HCT116 (cell line): ENCODE data around the gene NEO1. TPM values are rescaled to one million over a fixed set of nuclear protein-coding genes. Genes with fewer than 3 reads are reported as not detected.

Source experiments
- ATAC-seq: fragments of 200-7000 bp; cut with Tn5 transposase; 2 replicates; pipeline ENCODE4 v1.9.1; 2020; ENCODE audit warnings: mild to moderate bottlenecking, moderate library complexity
- BruUV-seq: library from RNA; stranded (reverse); fragments of 400-500 nt; replicated peaks from 2 replicates; lab custom pipeline; 2021; lab: Mats Ljungman, UMichigan
- CTCF ChIA-PET: fragments of 300-600 bp; sonication (Branson Sonifier 250); formaldehyde crosslinking; loops from one replicate; lab custom pipeline; 2021; ENCODE audit warnings: antibody characterized with exemption; lab: Charles Lee
- POLR2A ChIA-PET: fragments of 300-600, 350-600 bp; sonication (Branson Sonifier 250); formaldehyde crosslinking; loops from one replicate; lab custom pipeline; 2021; ENCODE audit warnings: antibody characterized with exemption; lab: Charles Lee
- RAD21 ChIA-PET, 2 experiments: fragments of 300-600 bp; sonication (Branson Sonifier 250); formaldehyde crosslinking; loops; one replicate each; lab custom pipeline; 2023; ENCODE audit warnings: low total read pairs in 2 of 2; ENCODE audit not compliant: uncharacterized antibody in 2 of 2, unreplicated experiment in 2 of 2, low non-redundant PET in 1 of 2; lab: Charles Lee
- DNase-seq: peaks from one replicate; pipeline ENCODE4 v3.0.0-alpha.2; 2010; ENCODE audit warnings: low read depth, low spot score
- H2AFZ ChIP-seq: fragments of 200-600 bp; shearing (Covaris generic), sonication (generic); 2 replicates; pipeline ENCODE4 v1.6.1; 2017; ENCODE audit warnings: low read depth, mixed run types, mixed read lengths, antibody characterized with exemption, low read length; ENCODE audit not compliant: poor library complexity, severe bottlenecking
- H3K27ac ChIP-seq: 2 replicates; pipeline ENCODE4 v1.5.1; 2012; ENCODE audit warnings: low read depth, low read length
- H3K27me3 ChIP-seq: fragments of 200-600 bp; sonication (generic); 2 replicates; pipeline ENCODE4 v1.6.1; 2016; ENCODE audit warnings: mixed run types, low read length, mixed read lengths; ENCODE audit not compliant: insufficient read depth
- H3K36me3 ChIP-seq, 2 experiments: fragments of 200-500 bp in 1 of 2; fragments of 200-600 bp in 1 of 2; sonication (Bioruptor generic) in 1 of 2; sonication (generic) in 1 of 2; 2 replicates each; pipeline versions ENCODE4 v1.5.1 to v1.6.1; 2014 to 2016; ENCODE audit warnings: low read length in 2 of 2, inconsistent platforms in 1 of 2, mixed read lengths in 1 of 2, mixed run types in 1 of 2; ENCODE audit not compliant: insufficient read depth in 2 of 2, control insufficient read depth in 1 of 2
- H3K4me1 ChIP-seq, 2 experiments: fragments of 200-600 bp in 1 of 2; sonication (generic) in 1 of 2; 2 replicates each; pipeline versions ENCODE4 v1.5.1 to v1.6.1; 2012 to 2017; ENCODE audit warnings: low read length in 2 of 2, inconsistent platforms in 1 of 2, mild to moderate bottlenecking in 1 of 2, mixed read lengths in 1 of 2, mixed run types in 1 of 2, moderate library complexity in 1 of 2; ENCODE audit not compliant: insufficient read depth in 2 of 2, control insufficient read depth in 1 of 2
- H3K4me2 ChIP-seq: fragments of 200-600 bp; sonication (generic); 2 replicates; pipeline ENCODE4 v1.6.1; 2017; ENCODE audit warnings: mixed run types, low read length, mixed read lengths
- H3K4me3 ChIP-seq, 2 experiments: fragments of 200-600 bp in 1 of 2; sonication (generic) in 1 of 2; replicated peaks in 1 of 2; 2 replicates each; pipeline ENCODE4 v1.5.1; 2011 to 2016; ENCODE audit warnings: low read length in 2 of 2, control low read depth in 1 of 2, low read depth in 1 of 2, mild to moderate bottlenecking in 1 of 2, mixed read lengths in 1 of 2, mixed run types in 1 of 2
- H3K79me2 ChIP-seq: fragments of 200-600 bp; sonication (generic); 2 replicates; pipeline ENCODE4 v1.6.1; 2017; ENCODE audit warnings: mild to moderate bottlenecking, mixed run types, low read length, moderate library complexity, mixed read lengths; ENCODE audit not compliant: insufficient read depth
- H3K9ac ChIP-seq: fragments of 200-600 bp; sonication (generic); 2 replicates; pipeline ENCODE4 v1.6.1; 2016; ENCODE audit warnings: low read length, mixed read lengths
- H3K9me2 ChIP-seq: fragments of 200-600 bp; sonication (generic), shearing (Covaris generic); 2 replicates; pipeline ENCODE4 v1.6.1; 2017; ENCODE audit warnings: mixed run types, mild to moderate bottlenecking, moderate library complexity; ENCODE audit not compliant: insufficient read depth
- H3K9me3 ChIP-seq, 2 experiments: fragments of 200-500 bp in 1 of 2; fragments of 200-600 bp in 1 of 2; sonication (Bioruptor generic) in 1 of 2; sonication (generic) in 1 of 2; 2 replicates each; pipeline ENCODE4 v1.6.1; 2014 to 2017; ENCODE audit warnings: low read length in 2 of 2, mixed read lengths in 2 of 2, inconsistent platforms in 1 of 2, low read depth in 1 of 2, mild to moderate bottlenecking in 1 of 2, mixed run types in 1 of 2, moderate library complexity in 1 of 2; ENCODE audit not compliant: control insufficient read depth in 1 of 2, insufficient read depth in 1 of 2
- H4K20me1 ChIP-seq: fragments of 200-600 bp; sonication (generic), shearing (Covaris generic); 2 replicates; pipeline ENCODE4 v1.6.1; 2017; ENCODE audit warnings: mixed run types, mild to moderate bottlenecking, moderate library complexity; ENCODE audit not compliant: insufficient read depth
- CBX3 ChIP-seq: IDR thresholded peaks from 2 replicates; pipeline ENCODE4 v1.6.1; 2012; ENCODE audit warnings: low read depth
- CEBPB ChIP-seq: IDR thresholded peaks from 2 replicates; pipeline ENCODE4 v1.6.1; 2012; ENCODE audit warnings: low read depth
- EZH2 ChIP-seq: fragments of 200-600 bp; sonication (generic); IDR thresholded peaks from 2 replicates; pipeline ENCODE4 v1.6.1; 2017; ENCODE audit warnings: antibody characterized with exemption, mixed run types
- EZH2phosphoT487 ChIP-seq: fragments of 200-600 bp; IDR thresholded peaks from 2 replicates; pipeline ENCODE4 v1.6.1; 2018; ENCODE audit warnings: antibody characterized with exemption, borderline replicate concordance
- TCF7L2 ChIP-seq: IDR thresholded peaks from 2 replicates; pipeline ENCODE4 v1.7.0; 2011; ENCODE audit warnings: borderline replicate concordance, inconsistent platforms; ENCODE audit not compliant: insufficient read depth, insufficient read length; ENCODE audit errors: extremely low read depth
- intact Hi-C: fragments of 100-400 bp; cut with micrococcal nuclease; formaldehyde crosslinking; loops from 2 replicates; pipeline ENCODE4 v1.10.0; 2022
- total RNA-seq: library from RNA; stranded (reverse); gene quantifications from one replicate; pipeline ENCODE4 v1.2.1, GENCODE V29; 2021; ENCODE audit not compliant: unreplicated experiment
- TF ChIP-seq, protein P1 (sequence below): IDR thresholded peaks from 2 replicates; pipeline ENCODE4 v1.6.1; 2012
- TF ChIP-seq, protein P2 (sequence below): IDR thresholded peaks from 2 replicates; pipeline ENCODE4 v1.6.1; 2012; ENCODE audit warnings: low read depth
- TF ChIP-seq, protein P3 (sequence below), 3 experiments: fragments of 200-600 bp in 1 of 3; sonication (generic) in 1 of 3; IDR thresholded peaks in 2 of 3; conservative IDR thresholded peaks in 1 of 3; 2 replicates each; pipeline ENCODE4 v1.5.1; 2012 to 2017; ENCODE audit warnings: low read depth in 2 of 3, low read length in 2 of 3, antibody characterized with exemption in 1 of 3, borderline replicate concordance in 1 of 3, control low read depth in 1 of 3, mild to moderate bottlenecking in 1 of 3, mixed read lengths in 1 of 3, mixed run types in 1 of 3, moderate library complexity in 1 of 3; ENCODE audit not compliant: insufficient read depth in 1 of 3
- TF ChIP-seq, protein P4 (sequence below): IDR thresholded peaks from 2 replicates; pipeline ENCODE4 v1.6.1; 2011; ENCODE audit warnings: mild to moderate bottlenecking, low read length, moderate library complexity; ENCODE audit not compliant: insufficient replicate concordance; ENCODE audit errors: extremely low read depth

NEO1 gene
- total RNA-seq, 1 experiment from 2014 or later: 30.0 TPM

DNA sequence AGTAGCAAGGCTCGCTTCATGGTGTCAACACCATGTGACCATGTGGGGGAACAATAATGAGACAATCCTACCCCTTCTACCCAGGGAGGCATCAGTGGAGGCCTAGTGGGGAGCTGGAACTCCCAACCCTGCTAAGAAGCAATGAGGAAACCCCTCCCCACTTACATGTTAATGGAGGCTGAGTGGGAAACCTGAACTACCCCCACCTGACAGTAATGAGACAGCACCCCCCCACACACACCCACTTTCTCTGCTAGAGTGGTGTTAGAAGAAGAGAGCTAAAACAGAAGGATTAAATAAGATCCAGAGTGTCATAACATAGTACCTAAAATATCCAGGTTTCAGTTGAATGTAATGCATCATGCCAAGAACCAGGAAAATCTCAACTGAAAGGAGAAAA lies 78.6 kb downstream of the NEO1 start:
- no peak for DNase-seq
- H2AFZ ChIP-seq: no peak overlapping the region
- TF ChIP-seq, protein P1, sequence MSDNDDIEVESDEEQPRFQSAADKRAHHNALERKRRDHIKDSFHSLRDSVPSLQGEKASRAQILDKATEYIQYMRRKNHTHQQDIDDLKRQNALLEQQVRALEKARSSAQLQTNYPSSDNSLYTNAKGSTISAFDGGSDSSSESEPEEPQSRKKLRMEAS: no peak
- no peak for TF ChIP-seq EZH2phosphoT487
- TF ChIP-seq CBX3: no peak
- no peak for TF ChIP-seq TCF7L2
- TF ChIP-seq, protein P2, sequence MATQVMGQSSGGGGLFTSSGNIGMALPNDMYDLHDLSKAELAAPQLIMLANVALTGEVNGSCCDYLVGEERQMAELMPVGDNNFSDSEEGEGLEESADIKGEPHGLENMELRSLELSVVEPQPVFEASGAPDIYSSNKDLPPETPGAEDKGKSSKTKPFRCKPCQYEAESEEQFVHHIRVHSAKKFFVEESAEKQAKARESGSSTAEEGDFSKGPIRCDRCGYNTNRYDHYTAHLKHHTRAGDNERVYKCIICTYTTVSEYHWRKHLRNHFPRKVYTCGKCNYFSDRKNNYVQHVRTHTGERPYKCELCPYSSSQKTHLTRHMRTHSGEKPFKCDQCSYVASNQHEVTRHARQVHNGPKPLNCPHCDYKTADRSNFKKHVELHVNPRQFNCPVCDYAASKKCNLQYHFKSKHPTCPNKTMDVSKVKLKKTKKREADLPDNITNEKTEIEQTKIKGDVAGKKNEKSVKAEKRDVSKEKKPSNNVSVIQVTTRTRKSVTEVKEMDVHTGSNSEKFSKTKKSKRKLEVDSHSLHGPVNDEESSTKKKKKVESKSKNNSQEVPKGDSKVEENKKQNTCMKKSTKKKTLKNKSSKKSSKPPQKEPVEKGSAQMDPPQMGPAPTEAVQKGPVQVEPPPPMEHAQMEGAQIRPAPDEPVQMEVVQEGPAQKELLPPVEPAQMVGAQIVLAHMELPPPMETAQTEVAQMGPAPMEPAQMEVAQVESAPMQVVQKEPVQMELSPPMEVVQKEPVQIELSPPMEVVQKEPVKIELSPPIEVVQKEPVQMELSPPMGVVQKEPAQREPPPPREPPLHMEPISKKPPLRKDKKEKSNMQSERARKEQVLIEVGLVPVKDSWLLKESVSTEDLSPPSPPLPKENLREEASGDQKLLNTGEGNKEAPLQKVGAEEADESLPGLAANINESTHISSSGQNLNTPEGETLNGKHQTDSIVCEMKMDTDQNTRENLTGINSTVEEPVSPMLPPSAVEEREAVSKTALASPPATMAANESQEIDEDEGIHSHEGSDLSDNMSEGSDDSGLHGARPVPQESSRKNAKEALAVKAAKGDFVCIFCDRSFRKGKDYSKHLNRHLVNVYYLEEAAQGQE: no peak
- no peak for TF ChIP-seq EZH2
- TF ChIP-seq CEBPB: no peak
- TF ChIP-seq, protein P3, sequence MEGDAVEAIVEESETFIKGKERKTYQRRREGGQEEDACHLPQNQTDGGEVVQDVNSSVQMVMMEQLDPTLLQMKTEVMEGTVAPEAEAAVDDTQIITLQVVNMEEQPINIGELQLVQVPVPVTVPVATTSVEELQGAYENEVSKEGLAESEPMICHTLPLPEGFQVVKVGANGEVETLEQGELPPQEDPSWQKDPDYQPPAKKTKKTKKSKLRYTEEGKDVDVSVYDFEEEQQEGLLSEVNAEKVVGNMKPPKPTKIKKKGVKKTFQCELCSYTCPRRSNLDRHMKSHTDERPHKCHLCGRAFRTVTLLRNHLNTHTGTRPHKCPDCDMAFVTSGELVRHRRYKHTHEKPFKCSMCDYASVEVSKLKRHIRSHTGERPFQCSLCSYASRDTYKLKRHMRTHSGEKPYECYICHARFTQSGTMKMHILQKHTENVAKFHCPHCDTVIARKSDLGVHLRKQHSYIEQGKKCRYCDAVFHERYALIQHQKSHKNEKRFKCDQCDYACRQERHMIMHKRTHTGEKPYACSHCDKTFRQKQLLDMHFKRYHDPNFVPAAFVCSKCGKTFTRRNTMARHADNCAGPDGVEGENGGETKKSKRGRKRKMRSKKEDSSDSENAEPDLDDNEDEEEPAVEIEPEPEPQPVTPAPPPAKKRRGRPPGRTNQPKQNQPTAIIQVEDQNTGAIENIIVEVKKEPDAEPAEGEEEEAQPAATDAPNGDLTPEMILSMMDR (IDR thresholded peaks at IDR 0.05 in 2 of 3, conservative IDR thresholded peaks at IDR 0.05 in 1 of 3; ENCODE audit: borderline replicate concordance in 1 of 3, insufficient read depth in 1 of 3, low read depth in 2 of 3, low read length in 2 of 3): no peak
- TF ChIP-seq, protein P4, sequence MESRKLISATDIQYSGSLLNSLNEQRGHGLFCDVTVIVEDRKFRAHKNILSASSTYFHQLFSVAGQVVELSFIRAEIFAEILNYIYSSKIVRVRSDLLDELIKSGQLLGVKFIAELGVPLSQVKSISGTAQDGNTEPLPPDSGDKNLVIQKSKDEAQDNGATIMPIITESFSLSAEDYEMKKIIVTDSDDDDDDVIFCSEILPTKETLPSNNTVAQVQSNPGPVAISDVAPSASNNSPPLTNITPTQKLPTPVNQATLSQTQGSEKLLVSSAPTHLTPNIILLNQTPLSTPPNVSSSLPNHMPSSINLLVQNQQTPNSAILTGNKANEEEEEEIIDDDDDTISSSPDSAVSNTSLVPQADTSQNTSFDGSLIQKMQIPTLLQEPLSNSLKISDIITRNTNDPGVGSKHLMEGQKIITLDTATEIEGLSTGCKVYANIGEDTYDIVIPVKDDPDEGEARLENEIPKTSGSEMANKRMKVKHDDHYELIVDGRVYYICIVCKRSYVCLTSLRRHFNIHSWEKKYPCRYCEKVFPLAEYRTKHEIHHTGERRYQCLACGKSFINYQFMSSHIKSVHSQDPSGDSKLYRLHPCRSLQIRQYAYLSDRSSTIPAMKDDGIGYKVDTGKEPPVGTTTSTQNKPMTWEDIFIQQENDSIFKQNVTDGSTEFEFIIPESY: no peak
- TF ChIP-seq, all 23 proteins: peak for 0
- Histone ChIP-seq H3K36me3 (no peaks in the 10 kb centered on the region), H3K9me2 (no peaks in the 10 kb centered on the region), H4K20me1 (no peaks in the 10 kb centered on the region), H3K9ac (no peak overlapping the region), H3K4me2 (no peak overlapping the region), H3K4me1 (no peaks in the 10 kb centered on the region), H3K27ac (no peak overlapping the region), H3K4me3 (no peak overlapping the region), H3K27me3 (no peaks in the 10 kb centered on the region), H3K79me2 (no peaks in the 10 kb centered on the region), H3K9me3 (no peaks in the 10 kb centered on the region)
- ChIA-PET RAD21 (no interaction called here), CTCF (no interaction called here), POLR2A (no interaction called here)
- no TSS peak for BruUV-seq
- no peak for ATAC-seq
- intact Hi-C loops: no loop called here
